ENCODE data around the gene PXDN. TPM values are rescaled to one million over a fixed set of nuclear protein-coding genes. Genes with fewer than 3 reads are reported as not detected.

PXDN gene
- total and polyA plus RNA-seq, 2 of the 4 experiments (the other 2 are of a cell fraction), result 153 to 332 TPM

DNA sequence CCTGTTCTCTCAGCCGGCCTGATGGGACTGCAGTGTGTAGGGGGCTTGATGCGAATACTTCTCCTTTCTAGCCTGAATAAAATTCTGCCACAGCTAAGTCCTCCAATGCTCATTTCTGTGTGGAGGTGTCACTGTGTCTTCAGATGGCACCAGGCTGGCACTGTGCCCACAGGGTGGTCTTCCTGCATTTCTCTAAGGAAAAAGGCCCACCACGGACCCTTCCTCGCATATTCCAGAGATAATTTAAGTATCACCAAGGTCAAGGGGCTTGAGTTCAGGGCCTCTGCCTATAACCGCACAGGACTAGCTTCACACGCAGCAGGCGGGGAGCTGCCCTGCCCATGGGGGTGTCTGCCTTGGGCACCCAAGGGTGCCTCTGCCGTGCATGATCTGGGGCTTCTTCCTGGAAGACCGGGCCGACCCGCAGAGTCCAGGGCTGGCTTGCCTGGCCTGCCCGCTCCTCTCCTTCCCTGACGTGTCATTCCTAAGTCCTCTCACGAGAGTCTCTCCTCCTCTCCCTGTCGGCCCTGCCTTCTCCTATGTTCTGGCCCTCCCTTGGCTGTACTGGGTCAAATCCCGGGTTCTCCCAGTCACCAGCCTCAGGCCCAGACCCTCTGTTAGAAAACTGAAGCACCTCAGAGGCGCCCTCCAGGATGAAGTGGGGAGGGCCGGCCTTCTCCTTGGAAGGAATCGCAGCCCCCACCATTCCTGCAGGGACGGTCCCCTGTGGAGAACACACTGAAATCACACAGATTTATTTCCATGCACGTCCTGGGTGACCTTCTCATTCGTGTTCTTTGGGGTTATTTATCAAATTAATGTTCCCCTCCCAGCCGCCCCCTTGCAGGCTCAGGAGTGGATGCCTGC, 48.9 kb upstream of the PXDN start (continued):
- TF ChIP-seq, protein P1, sequence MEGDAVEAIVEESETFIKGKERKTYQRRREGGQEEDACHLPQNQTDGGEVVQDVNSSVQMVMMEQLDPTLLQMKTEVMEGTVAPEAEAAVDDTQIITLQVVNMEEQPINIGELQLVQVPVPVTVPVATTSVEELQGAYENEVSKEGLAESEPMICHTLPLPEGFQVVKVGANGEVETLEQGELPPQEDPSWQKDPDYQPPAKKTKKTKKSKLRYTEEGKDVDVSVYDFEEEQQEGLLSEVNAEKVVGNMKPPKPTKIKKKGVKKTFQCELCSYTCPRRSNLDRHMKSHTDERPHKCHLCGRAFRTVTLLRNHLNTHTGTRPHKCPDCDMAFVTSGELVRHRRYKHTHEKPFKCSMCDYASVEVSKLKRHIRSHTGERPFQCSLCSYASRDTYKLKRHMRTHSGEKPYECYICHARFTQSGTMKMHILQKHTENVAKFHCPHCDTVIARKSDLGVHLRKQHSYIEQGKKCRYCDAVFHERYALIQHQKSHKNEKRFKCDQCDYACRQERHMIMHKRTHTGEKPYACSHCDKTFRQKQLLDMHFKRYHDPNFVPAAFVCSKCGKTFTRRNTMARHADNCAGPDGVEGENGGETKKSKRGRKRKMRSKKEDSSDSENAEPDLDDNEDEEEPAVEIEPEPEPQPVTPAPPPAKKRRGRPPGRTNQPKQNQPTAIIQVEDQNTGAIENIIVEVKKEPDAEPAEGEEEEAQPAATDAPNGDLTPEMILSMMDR (conservative IDR thresholded peaks at IDR 0.05; ENCODE audit: low read depth, low read length), result no peak
- no peak for TF ChIP-seq POLR2A (IDR thresholded peaks at IDR 0.05; ENCODE audit: low read depth, low read length)
